GM20000 (cell line): ENCODE measurements around the gene PCLO.
"Not testable (repeated sequence)": the region's sequence is repeated elsewhere in the genome, so short reads cannot be mapped to it uniquely, and the experiment has no call there.

Source experiments
- DNase-seq: peaks from one replicate; pipeline ENCODE4 v3.0.0; 2012; ENCODE audit warnings: low spot score
- CTCF ChIP-seq: IDR thresholded peaks from 2 replicates; pipeline ENCODE4 v1.5.1; 2012; ENCODE audit warnings: mild to moderate bottlenecking, control low read depth; ENCODE audit errors: extremely low read depth, missing control alignments

PCLO gene

GRCh38 chr7:83054472-83054871 is 108.2 kb downstream of the PCLO start:
- no peak for TF ChIP-seq CTCF
- no peak for DNase-seq

- no peak for TF ChIP-seq CTCF
- DNase-seq = no peak
Measured at GRCh38 chr7:83053965-83054364, 108.7 kb downstream of the PCLO start.

GRCh38 chr7:83040484-83040883 is 122.2 kb downstream of the PCLO start:
- no peak for TF ChIP-seq CTCF
- DNase-seq = no peak

GRCh38 chr7:83038787-83039186 is 123.9 kb downstream of the PCLO start:
- no peak for TF ChIP-seq CTCF
- DNase-seq = no peak

GRCh38 chr7:83036721-83037380 is 125.8 kb downstream of the PCLO start:
- DNase-seq = no peak
- TF ChIP-seq CTCF = no peak

GRCh38 chr7:83036130-83036529 is 126.6 kb downstream of the PCLO start:
- TF ChIP-seq CTCF = no peak
- no peak for DNase-seq

- TF ChIP-seq CTCF = no peak
Measured at GRCh38 chr7:83032195-83032594, 130.5 kb downstream of the PCLO start.

GRCh38 chr7:83023817-83024665 is 138.6 kb downstream of the PCLO start:
- DNase-seq = not testable (repeated sequence)

More at GRCh38 chr7:83032195-83032594, 130.5 kb downstream of the PCLO start:
- DNase-seq = no peak
